Osteocyte (in vitro differentiated cells): ENCODE results near the gene AK9. TPM values are rescaled to one million over a fixed set of nuclear protein-coding genes. Genes with fewer than 3 reads are reported as not detected.
"Not testable (repeated sequence)": the region's sequence is repeated elsewhere in the genome, so short reads cannot be mapped to it uniquely, and the experiment has no call there.

Experiments used
- DNase-seq: peaks from one replicate; pipeline ENCODE4 v3.0.0; 2021; ENCODE audit warnings: mixed read lengths; ENCODE audit not compliant: unreplicated experiment; ENCODE audit errors: extremely low spot score
- H3K27ac Mint-ChIP-seq: one replicate; pipeline ENCODE4 v1.8.0; 2021; ENCODE audit warnings: mild to moderate bottlenecking, mixed read lengths; ENCODE audit not compliant: unreplicated experiment
- H3K27me3 Mint-ChIP-seq: one replicate; pipeline ENCODE4 v1.8.0; 2021; ENCODE audit warnings: mixed read lengths; ENCODE audit not compliant: unreplicated experiment
- H3K36me3 Mint-ChIP-seq: one replicate; pipeline ENCODE4 v1.8.0; 2021; ENCODE audit warnings: mixed read lengths; ENCODE audit not compliant: unreplicated experiment
- H3K4me1 Mint-ChIP-seq: one replicate; pipeline ENCODE4 v1.8.0; 2021; ENCODE audit warnings: mixed read lengths; ENCODE audit not compliant: unreplicated experiment
- H3K4me3 Mint-ChIP-seq: one replicate; pipeline ENCODE4 v1.8.0; 2021; ENCODE audit warnings: mild to moderate bottlenecking, moderate library complexity, mixed read lengths; ENCODE audit not compliant: unreplicated experiment
- H3K9me3 Mint-ChIP-seq: one replicate; pipeline ENCODE4 v1.8.0; 2021; ENCODE audit warnings: mixed read lengths; ENCODE audit not compliant: unreplicated experiment
- total RNA-seq: library from RNA; stranded (reverse); gene quantifications from 2 replicates; pipeline ENCODE4 v1.2.1, GENCODE V29; 2021
- TF ChIP-seq, protein P1 (sequence below): fragments of 200-600 bp; sonication (generic); IDR thresholded peaks from 2 replicates; pipeline ENCODE4 v1.5.0; 2021; ENCODE audit warnings: antibody characterized with exemption, mild to moderate bottlenecking, moderate library complexity

Gene AK9
- total RNA-seq, 1 donor from 2014 or later: 5.3 TPM

DNA sequence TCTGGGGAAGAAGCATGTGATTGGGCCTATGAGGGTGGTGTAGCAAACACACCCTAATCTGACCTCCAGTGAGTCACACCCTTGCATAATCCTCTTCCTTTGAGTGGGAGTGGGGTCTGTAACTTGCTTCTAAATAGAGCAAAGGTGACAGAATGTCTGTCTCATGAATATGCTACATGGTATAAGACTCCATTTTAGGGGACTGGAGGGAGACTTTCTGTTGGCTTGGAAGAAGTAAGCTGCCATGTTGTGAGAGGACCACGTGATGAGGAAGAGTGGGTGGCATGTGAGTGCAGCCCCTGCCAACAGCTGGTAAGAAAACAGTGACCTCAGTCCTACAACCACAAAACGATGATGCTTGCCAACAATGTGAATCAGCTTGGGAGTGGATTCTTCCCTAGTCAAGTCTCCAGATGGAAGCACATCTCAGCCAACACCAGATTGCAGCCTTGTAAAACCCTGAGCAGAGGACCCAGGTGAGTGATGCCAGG lies 3.7 kb downstream of the AK9 start:
- Mint-ChIP-seq H3K36me3 (no peaks in the 10 kb centered on the region), H3K4me3 (no peak overlapping the region), H3K27me3 (peaks cover 2% of the 10 kb centered on the region), H3K9me3 (peaks cover 9% of the 10 kb centered on the region), H3K4me1 (peaks cover 16% of the 10 kb centered on the region), H3K27ac (no peak overlapping the region)
- no peak for DNase-seq
- TF ChIP-seq, protein P1, sequence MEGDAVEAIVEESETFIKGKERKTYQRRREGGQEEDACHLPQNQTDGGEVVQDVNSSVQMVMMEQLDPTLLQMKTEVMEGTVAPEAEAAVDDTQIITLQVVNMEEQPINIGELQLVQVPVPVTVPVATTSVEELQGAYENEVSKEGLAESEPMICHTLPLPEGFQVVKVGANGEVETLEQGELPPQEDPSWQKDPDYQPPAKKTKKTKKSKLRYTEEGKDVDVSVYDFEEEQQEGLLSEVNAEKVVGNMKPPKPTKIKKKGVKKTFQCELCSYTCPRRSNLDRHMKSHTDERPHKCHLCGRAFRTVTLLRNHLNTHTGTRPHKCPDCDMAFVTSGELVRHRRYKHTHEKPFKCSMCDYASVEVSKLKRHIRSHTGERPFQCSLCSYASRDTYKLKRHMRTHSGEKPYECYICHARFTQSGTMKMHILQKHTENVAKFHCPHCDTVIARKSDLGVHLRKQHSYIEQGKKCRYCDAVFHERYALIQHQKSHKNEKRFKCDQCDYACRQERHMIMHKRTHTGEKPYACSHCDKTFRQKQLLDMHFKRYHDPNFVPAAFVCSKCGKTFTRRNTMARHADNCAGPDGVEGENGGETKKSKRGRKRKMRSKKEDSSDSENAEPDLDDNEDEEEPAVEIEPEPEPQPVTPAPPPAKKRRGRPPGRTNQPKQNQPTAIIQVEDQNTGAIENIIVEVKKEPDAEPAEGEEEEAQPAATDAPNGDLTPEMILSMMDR: no peak

DNA sequence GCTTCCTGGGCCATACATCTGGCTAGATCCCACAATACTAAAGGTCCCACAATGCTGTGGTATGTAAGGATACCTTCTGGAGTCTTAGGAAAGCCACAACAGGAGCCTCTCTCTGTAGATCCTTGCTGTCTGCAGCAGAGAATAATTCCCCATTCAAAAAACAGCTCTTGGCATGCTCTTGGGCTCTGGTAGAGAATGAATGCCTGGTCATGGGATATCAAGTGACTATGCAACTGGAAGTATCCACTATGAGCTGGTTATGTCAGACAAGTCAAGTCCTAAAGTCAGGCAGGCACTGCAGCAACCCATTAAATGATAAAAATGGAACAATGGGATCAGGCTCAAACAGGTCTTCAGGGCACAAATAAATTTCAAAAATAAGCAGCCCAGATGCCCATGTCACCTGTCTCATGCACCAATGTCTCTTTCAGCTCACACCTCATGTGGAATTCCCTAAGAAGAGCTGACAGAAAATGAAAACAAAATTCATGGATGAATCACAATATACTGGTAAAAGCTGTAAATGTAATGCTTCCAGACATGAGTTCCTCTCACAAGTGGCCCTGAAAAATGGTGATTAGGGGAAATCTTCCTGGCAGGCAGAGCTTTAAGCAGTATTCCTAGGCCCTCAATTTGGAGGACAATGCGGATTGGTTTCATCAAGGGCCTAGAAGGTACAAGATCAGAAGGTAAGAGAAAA lies 4.3 kb downstream of the AK9 start:
- H3K4me3 Mint-ChIP-seq: no peak overlapping the region
- H3K36me3 Mint-ChIP-seq: no peaks in the 10 kb centered on the region
- peaks cover 9% of the 10 kb centered on the region for H3K9me3 Mint-ChIP-seq
- TF ChIP-seq, protein P1: no peak
- peaks cover 10% of the 10 kb centered on the region for H3K4me1 Mint-ChIP-seq
- DNase-seq: no peak
- H3K27ac Mint-ChIP-seq: no peak overlapping the region
- H3K27me3 Mint-ChIP-seq: peaks cover 2% of the 10 kb centered on the region

DNA sequence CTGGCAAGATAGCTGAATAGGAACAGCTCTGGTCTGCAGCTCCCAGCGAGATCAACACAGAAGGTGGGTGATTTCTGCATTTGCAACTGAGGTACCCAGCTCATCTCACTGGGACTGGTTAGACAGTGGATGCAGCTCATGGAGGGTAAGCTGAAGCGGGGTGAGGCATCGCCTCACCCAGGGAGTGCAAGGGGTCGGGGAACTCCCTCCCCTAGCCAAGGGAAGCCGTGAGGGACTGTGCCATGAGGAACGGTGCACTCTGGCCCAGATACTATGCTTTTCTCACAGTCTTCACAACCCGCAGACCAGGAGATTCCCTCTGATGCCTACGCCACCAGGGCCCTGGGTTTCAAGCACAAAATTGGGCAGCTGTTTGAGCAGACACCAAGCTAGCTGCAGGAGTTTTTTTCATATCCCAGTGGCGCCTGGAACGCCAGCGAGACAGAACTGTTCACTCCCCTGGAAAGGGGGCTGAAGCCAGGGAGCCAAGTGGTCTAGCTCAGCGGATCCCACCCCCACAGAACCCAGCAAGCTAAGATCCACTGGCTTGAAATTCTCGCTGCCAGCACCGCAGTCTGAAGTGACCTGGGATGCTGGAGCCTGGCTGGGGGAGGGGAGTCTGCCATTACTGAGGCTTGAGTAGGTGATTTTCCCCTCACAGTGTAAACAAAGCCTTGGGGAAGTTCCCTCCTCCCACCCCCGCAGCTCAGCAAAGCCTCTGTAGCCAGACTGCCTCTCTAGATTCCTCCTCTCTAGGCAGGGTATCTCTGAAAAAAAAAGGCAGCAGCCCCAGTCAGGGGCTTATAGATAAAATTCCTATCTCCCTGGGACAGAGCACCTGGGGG lies 12.1 kb downstream of the AK9 start:
- H3K27me3 Mint-ChIP-seq, DNase-seq, H3K4me1 Mint-ChIP-seq, H3K27ac Mint-ChIP-seq, H3K4me3 Mint-ChIP-seq, H3K9me3 Mint-ChIP-seq, H3K36me3 Mint-ChIP-seq: not testable (repeated sequence)

DNA sequence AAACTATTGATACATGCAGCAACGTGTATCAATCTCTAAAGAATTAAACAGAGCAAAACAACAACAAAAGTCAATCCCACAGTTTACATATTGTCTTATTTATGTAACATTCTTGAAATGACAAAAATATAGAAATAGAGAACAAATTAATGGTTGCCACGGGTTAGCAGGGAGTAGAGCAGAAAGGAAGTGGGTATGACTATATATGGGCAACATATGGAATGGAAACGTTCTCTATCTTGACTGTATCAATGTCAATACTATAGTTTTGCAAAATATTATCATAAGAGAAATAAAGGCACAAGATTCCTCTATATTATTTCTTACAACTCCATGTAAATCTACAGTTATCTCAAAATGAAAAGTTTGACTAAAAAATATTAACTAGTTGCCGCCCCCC lies 12.8 kb downstream of the AK9 start:
- H3K9me3 Mint-ChIP-seq: no peaks in the 10 kb centered on the region
- no peaks in the 10 kb centered on the region for H3K36me3 Mint-ChIP-seq
- H3K27ac Mint-ChIP-seq: no peak overlapping the region
- TF ChIP-seq, protein P1: no peak
- H3K4me3 Mint-ChIP-seq: no peak overlapping the region
- peaks cover 6% of the 10 kb centered on the region for H3K4me1 Mint-ChIP-seq
- peaks cover 2% of the 10 kb centered on the region for H3K27me3 Mint-ChIP-seq
- no peak for DNase-seq

DNA sequence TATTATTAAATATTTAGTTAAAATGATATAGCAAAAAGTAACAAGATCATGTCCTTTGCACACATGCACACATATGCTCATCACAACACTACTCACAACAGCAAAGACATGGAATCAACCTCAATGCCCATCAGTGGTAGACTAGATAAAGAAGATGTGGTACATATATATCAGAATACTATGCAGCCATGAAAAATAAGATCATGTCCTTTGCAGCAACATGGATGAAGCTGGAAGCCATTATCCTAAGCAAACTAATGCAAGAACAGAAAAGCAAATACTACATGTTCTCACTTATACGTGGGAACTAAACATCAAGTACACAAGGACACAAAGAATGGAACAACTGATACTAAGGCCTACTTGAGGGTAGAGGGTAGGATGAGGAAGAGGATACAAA lies 14.3 kb downstream of the AK9 start:
- no peak for DNase-seq
- Mint-ChIP-seq H3K4me1 (peaks cover 15% of the 10 kb centered on the region), H3K36me3 (no peaks in the 10 kb centered on the region), H3K4me3 (no peak overlapping the region), H3K27ac (no peak overlapping the region), H3K9me3 (no peaks in the 10 kb centered on the region), H3K27me3 (no peaks in the 10 kb centered on the region)
- TF ChIP-seq, protein P1: no peak
